HG03439 (cell line): ENCODE results near the gene ERMARD.

Experiments used
- ATAC-seq: cut with Tn5 transposase; IDR thresholded peaks from one replicate; pipeline ENCODE4 v1.9.1; 2021; ENCODE audit warnings: mild to moderate bottlenecking, moderate library complexity; ENCODE audit not compliant: unreplicated experiment

The ERMARD gene

DNA sequence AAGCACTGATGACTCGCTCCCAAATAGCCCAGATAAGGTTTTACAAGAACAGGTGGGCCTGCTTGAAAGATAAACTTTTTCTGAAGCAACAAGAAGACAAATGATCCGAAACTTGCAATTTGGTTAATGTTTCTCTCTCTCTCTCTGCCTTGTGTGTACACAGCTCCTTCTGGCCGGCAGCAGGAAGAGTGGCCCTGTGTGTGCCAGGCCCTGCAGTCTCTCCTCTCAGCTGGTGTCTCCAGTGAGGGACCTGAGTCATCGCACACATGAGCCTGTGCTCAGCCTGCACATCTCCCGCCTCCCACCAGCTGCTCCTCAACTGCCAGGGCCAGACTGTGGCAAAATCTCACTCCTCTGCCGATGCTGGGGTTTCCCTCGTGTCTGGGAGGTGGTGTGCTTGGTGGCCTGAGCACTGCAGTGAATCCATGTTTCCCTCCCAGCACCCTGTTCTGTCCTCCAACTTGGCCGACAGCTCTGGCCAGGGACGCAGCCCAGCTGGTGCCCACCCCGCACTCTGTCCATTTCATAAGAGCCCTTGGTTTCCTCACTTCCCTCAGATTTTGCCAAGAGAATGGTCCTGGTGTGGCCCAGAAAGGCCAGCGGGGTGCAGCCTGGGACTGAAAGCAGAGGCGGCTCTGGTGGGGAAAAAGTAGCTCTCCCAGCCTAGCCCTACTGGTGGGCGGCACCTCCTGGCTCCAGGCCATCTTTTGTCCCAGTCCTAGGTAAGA is 49.4 kb downstream of the ERMARD start:
- no peak for ATAC-seq

DNA sequence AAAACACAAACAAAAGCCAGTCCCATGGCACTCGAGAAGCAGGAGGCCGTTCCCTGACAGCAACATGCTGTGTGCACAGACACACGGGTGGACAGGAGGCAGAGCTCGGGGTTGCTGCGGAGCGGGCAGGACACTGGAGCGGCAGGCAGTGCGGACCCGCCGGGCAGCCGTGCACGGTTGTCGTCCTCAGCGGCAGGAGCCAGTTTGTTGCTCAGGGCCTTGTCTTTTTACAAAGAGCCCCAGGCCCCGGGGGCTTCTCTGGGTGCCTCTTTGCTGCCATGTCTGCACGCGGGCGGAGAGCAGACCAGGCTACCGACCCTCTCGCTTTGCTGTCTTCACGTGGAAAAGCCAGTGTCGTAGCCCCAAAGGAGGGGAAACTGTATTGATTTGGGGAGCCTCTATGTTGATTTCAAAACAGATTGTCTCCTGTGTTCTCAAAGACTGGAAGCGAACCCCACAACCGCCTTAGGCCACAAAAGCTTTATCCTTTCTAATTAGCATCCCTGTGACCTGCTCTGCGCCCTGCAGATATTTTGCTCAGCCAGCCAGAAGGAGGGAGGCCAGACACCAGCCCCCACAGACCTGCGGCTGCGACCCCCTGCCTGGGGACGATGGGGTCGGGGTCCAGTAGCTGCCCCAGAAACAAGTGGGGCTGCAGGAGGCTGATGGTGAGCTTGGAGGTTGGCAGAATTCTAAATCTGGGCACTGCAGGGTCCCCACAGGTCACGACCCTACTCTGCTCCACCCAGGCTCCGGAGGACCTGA is 50.2 kb downstream of the ERMARD start:
- ATAC-seq: no peak

DNA sequence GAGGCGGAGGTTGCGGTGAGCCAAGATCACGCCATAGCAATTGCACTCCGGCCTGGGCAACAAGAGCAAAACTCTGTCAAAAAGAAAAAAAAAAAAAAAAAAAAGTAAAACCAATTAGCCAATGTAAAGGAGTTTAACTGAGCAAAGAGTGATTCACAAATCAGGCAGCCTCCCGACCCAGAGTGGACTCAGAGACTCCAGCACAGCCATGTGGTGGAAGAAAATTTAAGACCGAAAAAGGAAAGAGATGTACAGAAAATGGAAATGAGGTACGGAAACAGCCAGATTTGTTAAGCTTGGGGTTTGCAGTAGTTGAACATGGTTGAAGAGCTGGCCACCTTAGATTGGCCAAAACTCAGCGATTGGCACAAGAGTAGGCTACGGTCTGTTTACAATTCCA is 51.4 kb downstream of the ERMARD start:
- no peak for ATAC-seq

DNA sequence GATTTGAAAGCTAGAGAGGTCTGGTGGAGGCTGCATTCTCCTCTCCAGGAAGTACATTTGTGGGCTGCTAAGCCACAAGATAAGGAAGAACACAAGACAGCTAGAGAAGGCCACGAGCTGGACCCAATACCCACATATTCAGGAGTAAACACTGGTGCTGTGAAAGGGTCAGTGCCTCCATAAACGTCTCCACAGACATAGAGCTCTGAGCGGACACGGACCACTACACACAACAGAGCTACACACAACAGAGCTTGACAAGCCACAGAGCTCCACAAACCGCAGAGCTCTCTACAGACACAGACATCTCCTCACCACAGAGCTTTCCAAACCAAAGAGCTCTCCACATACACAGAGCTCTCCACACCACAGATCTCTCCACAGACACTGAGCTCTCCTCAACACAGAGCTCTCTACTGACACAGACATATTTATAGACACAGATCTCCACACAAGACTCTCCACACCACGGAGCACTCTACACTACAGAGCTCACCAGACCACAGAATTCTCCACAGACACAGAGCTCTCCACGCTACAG is 51.9 kb downstream of the ERMARD start:
- no peak for ATAC-seq

DNA sequence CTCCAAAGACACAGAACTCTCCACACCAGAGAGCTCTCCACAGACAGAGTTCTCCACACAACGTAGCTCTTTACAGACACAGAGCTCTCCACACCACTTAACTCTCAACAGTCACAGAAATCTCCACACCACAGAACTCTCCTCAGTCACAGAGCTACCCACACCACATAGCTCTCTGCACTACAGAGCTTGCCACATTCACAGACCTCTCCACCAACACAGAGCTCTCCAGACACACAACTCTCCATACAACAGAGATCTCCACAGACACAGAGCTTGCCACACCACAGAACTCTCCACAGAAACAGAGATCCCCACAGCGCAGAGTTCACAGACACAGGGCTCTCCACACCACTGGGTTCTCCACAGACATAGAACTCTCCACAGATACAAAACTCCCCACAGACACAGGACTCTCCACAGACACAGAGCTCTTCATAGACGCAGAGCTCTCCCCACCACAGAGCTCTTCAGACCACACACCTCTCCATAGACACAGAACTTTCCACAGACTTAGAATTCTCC is 52.5 kb downstream of the ERMARD start:
- ATAC-seq: no peak

DNA sequence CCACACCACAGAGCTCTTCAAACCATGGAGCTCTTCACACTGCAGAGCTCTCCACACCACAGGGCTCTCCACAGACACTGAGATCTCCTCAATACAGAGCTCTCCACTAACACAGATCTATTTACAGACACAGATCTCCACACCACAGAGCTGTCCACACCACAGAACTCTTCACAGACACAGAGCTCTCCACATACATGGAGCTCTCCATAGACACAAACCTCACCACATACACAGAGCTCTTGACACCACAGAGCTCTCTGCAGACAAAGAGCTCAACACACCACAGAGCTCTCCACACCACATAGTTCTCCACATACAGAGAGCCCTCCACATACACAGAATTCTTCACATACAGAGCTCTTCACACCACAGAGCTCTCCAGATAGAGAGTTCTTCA is 53.0 kb downstream of the ERMARD start:
- ATAC-seq: no peak

DNA sequence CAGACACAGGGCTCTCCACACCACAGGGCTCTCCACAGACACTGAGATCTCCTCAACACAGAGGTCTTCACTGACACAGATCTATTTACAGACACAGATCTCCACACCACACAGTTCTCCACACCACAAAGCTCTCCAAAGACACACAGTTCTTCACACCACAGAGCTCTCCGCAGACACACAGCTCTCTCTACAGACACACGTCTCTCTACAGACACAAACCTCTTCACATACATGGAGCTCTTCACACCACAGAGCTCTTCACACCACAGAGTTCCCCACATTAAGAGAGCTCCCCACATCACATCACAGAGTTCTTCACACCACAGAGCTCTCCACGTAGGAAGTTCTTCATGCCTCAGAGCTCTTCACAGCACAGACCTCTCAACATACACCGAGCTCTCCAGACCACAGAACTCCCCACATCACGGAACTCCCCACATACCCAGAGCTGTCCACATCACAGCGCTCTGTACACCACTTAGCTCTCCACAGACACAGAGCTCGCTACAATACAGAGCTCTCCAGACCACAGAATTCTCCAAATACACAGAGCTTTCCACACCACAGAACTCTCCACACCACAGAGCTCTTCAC is 53.9 kb downstream of the ERMARD start:
- no peak for ATAC-seq

DNA sequence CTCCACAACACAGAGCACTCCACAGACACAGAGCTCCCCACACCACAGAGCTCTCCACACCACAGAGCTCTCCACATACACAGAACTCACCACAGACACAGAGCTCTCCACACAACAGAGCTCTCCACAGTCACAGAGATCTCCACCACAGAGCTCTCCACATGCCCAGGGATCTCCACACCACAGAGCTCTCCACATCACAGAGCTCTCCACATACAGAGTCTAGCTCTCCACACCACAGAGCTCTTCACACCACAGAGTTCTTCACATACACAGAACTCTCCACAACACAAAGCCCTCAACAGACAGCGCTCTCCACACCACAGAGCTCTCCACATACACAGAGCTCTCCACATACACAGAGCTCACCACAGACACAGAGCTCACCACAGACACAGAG is 55.3 kb downstream of the ERMARD start:
- ATAC-seq: no peak

DNA sequence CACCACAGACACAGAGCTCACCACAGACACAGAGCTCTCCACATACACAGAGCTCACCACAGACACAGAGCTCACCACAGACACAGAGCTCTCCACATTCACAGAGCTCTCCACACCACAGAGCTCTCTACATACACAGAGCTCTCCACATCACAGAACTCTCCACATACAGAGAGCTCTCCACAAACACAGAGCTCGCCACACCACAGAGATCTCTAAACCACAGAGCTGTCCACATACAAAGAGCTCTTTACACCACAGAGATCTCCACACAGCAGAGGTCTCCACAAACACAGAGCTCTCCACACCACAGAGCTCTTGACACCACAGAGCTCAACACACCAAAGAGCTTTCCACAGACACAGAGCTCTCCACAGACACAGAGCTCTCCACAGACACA is 55.8 kb downstream of the ERMARD start:
- no peak for ATAC-seq

DNA sequence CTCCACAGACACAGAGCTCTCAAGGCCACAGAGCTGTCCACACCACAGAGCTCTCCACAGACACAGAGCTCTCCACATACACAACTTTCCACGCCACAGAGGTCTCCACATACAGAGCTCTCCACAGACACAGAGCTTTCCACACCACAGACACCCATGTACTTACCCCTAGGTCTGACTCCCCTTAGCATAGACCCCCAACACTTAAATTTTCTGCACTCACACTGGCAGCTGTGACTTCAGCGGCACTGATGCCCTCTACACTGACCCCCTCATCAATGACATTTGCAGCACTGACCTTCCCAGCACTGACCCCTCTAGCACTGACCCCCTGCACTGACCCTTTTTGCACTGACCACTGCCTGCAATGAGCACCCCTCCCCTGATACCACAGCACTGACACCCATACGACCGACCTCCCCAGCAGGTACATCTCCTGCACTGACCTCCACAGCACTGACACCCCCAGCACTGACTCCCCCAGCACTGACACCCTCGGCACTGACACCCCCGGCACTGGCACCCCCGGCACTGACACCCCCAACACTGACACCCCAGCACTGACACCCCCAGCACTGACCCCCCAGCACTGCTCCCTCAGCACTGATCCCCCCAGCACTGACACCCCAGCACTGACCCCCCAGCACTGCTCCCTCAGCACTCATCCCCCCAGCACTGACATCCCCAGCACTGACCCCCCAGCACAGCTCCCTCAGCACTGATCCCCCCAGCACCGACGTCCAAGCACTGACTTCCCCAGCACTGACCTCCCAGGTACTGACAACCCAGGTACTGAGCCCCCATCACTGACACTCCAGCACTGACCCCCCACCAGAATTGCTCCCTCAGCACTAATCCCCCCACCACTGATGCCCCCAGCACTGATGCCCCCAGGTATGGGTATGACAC is 56.5 kb downstream of the ERMARD start:
- ATAC-seq: no peak

DNA sequence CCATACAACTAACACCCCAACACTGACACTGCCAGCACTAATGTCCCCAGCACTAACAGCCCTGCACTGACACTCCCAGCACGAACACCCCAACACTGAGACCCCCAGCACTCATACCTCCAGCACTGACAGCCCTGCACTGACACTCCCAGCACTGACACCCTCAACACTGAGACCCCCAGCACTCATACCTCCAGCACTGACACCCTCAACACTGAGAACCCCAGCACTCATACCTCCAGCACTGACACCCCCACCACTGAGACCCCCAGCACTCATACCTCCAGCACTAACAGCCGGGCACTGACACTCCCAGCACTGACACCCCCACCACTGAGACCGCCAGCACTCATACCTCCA is 57.2 kb downstream of the ERMARD start:
- no peak for ATAC-seq

DNA sequence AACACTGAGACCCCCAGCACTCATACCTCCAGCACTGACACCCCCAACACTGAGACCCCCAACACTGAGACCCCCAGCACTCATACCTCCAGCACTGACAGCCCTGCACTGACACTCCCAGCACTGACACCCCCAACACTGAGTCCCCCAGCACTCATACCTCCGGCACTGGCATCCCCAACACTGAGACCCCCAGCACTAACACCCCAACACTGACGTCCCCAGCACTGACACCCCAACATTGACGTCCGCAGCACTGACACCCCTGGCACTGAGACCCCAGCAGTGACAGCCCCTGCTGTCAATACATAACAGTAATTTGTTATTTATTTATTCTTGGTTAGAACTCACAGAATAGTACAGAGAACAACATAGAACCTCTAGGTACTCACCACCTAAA is 58.0 kb downstream of the ERMARD start:
- ATAC-seq: no peak

DNA sequence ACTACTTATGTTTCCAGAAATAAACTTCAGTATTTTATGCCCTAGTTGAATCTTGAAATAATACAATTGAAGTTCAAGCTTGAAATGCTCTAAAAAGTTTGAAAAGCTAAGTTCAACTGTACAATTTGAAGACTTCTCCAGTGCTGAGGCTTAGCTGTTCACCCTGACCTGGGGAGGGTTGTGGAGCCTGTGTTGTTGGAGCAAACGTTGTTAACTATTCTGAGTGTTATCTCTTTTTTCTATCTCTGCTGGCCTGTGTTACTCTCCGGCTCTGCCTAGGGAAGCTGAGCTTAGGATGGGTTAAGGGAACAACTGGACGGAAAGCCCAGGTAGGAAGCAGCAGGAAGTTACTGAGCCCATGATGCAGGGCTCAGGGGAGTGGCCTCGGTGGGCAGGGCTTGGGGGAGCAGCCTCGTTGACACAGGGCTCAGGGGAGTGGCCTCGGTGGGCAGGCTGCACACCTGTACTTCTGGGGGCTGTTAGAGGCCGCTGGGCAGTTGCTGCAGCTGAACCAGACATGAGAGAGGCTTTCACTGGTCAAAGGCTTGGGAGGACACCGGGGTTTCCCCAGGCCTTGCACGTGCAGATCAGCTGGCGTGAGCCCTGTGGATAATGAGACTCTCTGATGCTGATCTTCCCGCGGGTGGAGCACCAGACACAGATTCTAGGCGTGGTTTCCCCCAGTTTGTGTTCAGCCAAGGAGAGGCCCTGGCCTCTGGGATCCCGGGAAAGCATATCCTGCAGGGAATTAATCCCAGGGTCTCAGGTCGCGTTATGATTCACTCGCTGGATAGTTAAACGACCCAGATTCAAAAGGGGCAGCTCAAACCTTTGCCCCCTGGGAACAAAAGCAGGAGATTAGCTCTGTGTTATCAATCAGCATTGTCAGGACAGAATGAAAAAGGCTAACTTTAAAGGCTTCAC is 58.9 kb downstream of the ERMARD start:
- no peak for ATAC-seq

DNA sequence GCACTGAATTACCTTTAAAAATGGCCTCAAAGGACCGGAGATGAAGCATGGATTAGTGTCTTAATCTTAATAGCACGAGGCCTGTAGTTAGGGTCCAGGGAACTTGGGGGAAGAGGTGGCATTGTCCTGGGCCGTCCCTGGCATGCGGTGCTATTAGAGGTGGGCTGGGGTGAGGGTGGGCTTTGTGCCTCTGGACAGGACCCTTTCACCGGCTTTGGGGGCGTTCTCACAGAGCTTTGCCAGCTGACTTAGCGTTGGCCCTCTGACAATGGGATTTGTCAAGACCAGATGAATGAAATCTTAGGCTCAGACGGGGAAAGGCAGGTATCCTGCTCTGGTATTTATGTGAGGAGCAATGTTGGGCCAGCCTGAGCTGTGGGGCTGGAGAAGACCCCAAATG is 59.6 kb downstream of the ERMARD start:
- no peak for ATAC-seq

DNA sequence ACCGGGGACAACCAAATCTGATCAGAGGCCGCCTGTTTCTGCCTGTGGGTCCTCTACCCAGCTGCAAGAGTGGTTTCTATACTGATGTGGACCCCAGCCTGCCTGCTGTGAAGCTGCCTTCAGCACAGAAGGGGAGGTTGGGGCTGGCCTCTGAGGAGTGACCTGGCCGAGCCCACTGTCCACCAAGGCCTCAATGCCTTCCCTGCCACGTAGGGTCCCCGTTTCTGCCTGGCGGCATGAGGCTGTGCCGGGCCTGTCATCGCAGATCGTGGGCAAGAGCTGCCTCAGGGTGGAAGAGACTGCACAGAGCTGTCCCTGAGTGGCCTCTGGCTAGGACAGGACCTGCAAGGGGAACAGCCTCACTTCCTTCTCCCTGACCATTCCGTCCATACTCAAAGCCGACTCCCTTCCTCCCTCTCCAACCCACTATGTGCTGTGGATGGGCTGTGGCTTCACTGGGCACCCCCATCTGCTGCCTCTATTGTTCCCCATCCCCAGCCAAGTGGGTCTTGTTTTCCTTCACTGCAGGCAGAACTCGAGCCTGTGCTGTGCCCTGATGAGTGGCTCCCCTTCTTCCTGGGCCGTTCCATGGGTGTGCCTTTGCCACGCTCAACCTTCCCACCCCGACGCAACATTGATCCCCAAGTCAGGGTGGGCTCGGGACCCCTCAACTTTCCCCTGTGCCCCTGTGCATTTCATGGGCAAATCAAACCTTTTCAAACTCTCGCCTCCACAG is 60.3 kb downstream of the ERMARD start:
- no peak for ATAC-seq

DNA sequence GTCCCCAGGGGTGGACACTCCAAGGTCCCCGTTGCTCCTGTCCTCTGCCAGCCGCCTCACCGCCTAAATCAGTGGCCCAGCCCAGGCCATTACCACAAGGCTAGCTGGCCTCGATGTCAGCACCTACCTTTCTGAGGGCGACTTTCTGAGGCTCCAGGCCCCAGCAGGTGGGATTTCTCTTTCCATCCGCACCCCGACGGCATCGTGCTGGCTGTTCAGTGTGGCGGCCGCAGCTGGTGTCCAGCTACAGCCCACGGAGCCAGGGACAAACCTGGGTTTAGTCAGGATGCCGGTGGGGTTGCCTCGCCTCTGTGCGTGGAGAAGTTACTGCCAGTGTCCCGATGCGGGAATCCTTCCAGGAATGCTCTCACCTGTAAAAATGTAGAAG is 60.8 kb downstream of the ERMARD start:
- ATAC-seq: no peak

DNA sequence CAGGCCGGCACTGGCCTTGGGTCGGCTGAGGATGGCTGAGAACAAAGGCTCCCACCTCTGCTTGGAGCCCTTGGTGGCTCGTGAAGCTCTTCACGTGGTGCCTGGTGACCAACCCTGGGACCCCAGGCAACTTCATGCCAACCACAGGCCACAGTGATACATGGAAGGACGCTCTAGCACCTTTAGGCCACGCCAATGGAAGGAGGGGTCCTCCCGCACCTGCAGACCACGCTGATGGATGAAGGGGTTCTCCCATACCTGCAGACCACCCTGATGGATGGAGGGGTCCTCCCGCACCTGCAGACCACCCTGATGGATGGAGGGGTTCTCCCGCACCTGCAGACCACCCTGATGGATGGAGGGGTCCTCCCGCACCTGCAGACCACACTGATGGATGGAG is 62.5 kb downstream of the ERMARD start:
- no peak for ATAC-seq

DNA sequence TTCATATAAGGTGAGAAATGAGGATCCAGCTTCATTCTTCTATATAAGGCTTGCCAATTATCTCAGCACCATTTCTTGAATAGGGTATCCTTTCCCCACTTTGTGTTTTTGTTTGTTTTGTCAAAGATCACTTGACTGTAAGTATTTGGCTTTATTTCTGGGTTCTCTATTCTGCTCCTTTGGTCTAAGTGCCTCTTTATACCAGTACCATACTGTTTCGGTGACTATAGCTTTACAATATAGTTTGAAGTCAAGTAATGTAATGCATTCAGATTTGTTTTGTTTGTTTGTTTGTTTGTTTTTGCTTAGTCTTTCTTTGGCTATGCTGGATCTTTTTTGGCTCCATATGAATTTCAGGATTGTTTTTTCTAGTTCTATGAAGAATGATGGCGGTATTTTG is 64.6 kb downstream of the ERMARD start:
- no peak for ATAC-seq

DNA sequence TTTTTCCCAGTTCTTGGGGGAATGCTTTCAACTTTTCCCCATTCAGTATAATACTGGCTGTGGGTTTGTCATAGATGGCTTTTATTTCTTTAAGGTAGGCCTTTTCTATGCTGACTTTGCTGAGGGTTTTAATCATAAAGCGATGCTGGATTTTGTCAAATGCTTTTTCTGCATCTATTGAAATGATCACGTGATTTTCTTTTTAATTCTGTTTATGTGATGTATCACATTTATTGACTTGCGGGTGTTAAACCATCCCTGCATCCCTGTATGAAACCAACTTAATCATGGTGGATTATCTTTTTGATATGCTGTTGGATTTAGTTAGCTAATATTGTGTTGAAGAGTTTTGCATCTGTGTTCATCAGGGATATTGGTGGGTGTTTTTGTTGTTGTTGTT is 65.6 kb downstream of the ERMARD start:
- ATAC-seq: no peak
